ENCODE data around the gene CMIP. TPM values are rescaled to one million over a fixed set of nuclear protein-coding genes. Genes with fewer than 3 reads are reported as not detected.
"Not testable (repeated sequence)": the region's sequence is repeated elsewhere in the genome, so short reads cannot be mapped to it uniquely, and the experiment has no call there.

The CMIP gene
- total RNA-seq, result 72.7 TPM

DNA sequence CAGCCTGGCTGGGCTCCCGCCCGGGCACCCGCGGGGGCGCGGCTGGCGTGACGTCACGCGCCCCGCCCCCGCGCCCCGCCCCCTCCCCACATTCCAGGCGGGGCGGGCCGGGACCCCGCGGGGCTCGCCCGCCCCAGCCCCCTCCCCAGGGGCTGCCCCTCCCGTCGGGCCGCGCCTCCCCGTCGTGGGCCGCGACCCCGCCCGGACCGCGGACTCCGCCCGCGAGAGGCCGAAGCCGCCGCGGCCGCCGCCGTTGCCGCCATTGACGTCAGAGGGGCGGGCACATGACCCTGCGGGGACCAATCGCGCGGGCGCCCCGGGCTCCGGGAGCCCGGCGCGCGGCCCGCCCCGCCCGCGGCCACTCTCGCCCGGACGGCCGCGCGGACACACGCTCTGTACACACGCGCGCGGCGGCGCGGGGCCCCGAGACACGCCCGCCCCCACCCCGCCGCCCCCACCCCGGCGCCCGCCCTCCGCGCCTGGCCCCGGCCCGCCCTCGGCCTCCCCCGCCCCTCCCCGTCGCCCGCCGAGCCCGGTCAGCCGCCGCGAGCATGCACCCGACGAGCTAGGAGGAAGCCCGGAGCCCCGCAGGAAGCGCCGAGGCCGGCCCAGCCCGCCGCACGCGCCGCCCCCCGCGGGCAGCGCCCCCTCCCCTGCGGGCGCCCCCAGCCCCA is at the start of gene CMIP:
Gene CMIP, plus strand, starts transcription at position 361 of the 674 bp plus-strand sequence.
- ATAC-seq (peak; percentile 79), DNase-seq (ENCODE audit: low spot score) (peak; percentile 94)
- intact Hi-C loops (cut with DNase I), result no loop called here

DNA sequence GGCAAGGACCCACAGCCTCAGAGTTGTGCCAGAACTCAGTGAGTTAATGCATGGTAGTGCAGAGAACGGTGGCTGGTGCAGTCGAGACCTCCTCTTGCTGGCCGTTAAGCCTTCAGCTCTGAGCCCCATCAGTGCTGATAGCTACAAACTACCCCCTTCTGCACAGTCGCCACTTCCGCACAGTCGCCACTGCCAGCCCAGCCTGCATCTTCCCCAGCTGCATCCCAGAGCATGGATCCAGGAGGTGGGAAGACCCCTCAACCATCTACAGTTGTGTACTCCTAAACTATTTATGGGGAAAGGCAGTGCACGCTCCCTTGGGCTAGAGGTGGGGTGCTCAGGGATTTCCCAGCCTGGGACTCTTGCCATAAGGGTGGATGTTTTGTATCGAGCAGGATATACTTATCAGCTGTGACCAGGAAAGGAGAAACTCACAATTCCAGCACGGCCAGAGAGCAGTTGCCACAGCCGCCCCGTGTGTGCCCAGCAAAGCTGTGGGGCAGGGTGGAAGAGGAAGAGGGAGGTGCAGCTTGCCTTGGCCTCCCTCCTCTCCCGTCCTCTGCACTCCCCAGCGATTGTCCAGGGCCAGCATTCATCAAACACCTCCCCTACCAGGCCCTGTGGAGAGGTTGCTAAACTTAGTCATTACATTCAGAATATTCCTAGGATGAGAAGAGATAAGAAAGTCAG is 49.5 kb upstream of the CMIP start:
- intact Hi-C loops (cut with DNase I), result no loop called here
- ATAC-seq, result peak; percentile 20
- no peak for DNase-seq (ENCODE audit: low spot score)

DNA sequence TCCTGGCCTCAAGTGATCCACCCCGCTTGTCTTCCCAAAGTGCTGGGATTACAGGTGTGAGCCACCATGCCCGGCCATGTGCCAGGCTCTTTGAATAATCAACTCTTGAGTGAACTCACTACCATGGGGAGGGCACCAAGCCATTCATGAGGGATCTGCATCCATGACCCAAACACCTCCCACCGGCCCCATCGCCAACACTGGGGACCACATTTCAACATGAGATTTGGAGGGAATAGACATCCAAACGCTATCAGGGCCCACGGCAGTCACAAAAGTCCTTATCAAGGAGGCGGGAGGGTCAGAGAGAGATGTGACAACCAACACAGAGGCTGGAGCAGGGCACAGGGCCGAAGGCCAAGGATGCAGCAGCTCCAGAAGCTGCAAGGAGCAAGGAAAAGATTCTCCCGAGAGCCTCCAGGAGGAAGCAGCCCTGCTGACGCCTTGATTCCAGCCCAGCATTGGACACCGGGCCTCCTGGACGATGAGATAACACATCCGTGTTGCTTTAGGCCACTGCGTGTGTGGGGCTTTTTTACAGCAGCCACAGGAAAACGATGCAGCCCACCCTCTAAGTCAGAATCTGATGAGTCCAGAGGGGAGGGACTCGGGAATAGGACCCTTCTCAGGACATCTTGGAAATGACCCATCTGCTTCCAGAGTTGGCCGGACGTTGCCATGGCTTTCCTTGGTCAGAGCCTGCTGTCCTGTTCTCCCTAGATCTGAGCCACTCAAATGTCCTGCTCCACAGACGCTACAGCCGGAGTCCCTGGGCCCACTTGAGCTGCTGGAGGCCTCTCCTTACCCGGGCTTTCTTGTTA is 47.3 kb upstream of the CMIP start:
- DNase-seq (ENCODE audit: low spot score) (peak; percentile 19), ATAC-seq (no peak)
- intact Hi-C loops (cut with DNase I), result no loop called here

DNA sequence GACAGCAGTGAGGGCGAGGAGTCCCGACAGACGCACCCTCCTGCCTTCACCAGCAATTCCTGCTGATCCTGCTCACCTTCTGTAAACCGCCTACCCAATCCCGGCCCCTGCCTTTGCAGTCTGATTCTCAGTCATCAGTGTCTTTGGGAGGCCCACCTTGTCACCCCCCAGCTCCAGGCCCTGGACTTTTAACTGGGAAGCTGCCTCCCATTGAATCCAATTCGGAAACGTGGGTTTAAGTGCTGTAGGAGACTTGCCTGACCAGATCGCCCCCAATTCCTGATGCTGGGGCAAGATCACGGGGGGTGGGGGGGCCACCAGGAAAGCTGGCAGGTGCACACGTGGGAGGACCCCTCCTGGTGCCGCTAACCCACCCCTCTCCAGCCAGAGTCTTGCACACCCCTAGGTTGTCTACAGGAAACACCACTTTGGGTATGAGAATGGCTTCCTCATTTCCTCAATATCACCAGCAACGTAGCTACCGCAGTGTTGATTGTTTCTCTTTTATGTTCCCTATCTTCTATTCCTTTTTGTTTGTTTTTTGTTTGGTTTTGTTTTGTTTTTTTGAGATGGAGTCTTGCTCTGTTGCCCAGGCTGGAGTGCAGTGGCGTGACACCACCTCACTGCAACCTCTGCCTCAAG is 46.6 kb upstream of the CMIP start:
- intact Hi-C loops (cut with DNase I), result no loop called here
- DNase-seq (ENCODE audit: low spot score) (peak; percentile 50), ATAC-seq (no peak)

DNA sequence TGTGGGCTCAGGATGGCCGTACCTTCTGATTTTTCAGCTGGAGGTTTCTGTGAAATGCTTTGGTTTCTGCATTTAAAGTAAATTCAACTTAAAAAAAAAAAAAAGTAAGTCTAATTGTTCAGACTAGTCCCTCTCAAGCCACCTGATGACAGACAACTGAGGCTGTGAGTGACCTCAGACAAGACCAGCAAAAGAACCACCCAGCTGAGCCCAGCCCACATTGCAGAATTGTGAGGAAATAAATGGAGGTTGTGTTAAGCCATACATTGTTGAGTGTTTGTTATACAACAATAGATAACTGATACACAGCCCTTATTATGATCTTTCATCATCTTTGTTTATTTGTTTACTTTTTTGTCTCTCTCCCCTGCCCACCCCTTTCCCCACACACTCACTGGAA is 44.7 kb upstream of the CMIP start:
- no peak for DNase-seq (ENCODE audit: low spot score)
- ATAC-seq, result no peak
- intact Hi-C loops (cut with DNase I), result loop anchor here (5.0 kb wide), 1 partner anchor 322 kb away; no protein-coding TSS in a partner anchor

DNA sequence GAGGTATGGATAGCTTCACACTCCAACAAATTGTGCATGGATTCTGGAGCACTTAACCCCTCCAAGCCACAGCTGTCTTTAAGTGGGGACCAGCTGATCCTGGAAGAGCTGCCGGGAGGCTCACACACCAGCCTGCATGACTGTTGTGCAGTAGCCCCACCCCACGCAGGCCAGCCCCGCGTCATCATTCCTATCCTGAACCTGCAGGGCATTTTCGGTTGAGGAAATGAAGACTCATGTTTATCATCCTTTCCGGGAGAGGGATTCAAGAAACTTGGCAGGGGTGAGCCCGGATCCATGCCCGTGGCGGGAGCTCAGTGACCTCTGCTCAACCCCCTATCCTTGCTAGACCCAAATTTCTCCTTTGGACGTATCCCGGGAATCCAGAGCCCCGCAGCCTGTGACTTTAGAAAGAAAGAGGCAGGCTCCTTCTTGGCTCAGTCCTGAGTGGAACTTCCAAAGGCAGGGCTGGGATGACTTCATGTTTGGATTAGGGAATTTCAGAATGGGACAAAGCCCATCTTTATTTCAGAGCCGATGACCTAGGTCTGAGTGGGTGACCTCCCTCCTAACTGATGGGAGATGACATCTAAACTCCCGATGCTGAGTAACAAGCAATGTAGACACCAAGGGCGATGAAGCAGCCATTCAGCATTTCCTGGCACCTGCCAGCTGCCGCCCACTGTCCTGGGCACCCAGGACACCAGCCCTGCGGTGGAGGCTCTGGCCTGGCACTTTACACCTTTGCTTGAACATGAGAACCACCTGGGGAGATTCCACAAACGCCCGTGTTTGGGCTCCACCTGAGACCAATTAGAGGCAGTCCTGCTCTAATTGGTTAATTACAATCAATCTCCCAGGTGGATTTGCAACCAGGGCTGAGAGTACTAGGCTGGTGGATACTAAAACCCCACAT is 43.3 kb upstream of the CMIP start:
- ATAC-seq (no peak), DNase-seq (ENCODE audit: low spot score) (peak; percentile 60)
- intact Hi-C loops (cut with DNase I), result loop anchor here (5.0 kb wide), 1 partner anchor 321 kb away; no protein-coding TSS in a partner anchor

DNA sequence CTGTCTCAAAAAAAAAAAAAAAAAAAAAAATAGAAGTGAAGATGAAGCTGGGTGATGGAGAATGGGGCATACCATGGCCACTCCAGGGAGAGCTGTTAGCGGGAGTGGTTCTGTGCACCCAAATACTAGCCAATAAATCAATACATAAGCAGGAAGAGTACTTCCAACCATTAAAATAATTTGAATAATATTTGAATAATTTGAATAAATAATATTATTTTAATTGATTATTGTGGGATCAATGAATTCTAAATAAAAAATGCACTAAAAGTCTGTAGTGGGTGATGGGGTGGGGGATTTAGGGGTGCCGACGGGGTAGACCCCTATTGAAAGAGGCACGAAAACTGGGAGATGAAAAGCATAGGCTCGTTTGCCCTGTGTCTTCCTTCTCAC is 41.4 kb upstream of the CMIP start:
- intact Hi-C loops (cut with DNase I), result loop anchor here (5.0 kb wide), 1 partner anchor 319 kb away; no protein-coding TSS in a partner anchor
- ATAC-seq, result no peak
- no peak for DNase-seq (ENCODE audit: low spot score)

DNA sequence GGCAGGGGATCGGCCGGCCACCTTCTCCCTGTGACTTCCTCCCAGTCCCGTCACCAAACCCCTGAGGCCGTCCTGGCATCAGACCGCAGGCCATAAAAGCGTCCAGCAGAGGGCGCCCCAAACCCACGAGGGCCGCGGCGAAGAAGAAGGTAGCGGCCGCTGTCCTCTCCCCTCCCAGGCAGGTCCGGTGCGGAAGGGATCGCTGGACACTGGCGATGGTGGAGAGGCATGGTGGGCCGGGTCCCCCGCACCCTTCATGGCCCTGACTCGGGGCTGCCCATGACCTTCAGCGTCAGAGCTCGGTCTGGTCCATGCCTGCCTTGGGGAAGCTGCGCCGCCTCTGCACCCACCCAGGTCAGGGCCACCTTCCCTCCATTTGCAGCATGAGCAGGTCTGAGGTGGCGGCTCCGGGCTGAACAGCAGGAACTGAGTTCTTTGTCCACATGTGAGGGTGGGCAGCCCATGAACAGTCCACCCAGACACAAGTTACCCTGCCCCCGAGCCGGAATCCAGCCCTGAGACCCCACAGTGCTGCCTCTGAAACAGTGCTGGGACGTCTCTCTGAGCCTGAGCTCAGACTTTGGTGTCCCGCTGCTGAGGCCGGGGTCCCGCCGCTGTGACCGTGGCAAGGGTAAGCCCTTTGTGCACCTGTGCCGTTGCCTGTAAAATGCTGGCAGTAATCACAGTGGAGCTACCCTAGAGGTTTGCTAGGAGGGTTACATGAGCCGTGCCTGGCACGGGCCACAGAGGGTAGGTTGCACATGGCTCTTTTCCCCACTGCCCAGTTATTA is 40.8 kb upstream of the CMIP start:
- peak; percentile 94 for DNase-seq (ENCODE audit: low spot score)
- intact Hi-C loops (cut with DNase I), result loop anchor here (5.0 kb wide), 1 partner anchor 319 kb away; no protein-coding TSS in a partner anchor

DNA sequence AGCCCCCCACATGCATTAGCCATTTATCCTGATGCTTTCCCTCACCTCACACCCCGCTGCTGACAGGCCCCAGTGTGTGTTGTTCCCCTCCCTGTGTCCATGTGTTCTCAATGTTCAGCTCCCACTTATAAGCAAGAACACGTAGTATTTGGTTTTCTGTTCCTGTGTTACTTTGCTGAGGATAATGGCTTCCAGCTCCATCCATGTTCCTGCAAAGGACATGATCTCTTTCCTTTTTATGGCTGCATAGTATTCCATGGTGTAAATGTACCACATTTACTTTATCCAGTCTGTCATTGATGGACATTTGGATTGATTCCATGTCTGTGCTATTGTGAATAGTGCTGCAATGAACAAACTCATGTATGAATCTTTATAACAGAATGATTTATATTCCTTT is 39.6 kb upstream of the CMIP start:
- ATAC-seq; intact Hi-C loops (cut with DNase I); DNase-seq (ENCODE audit: low spot score): not testable (repeated sequence)

More for the DNA sequence above, 40.8 kb upstream of the CMIP start:
- ATAC-seq, result peak; percentile 95

DNA sequence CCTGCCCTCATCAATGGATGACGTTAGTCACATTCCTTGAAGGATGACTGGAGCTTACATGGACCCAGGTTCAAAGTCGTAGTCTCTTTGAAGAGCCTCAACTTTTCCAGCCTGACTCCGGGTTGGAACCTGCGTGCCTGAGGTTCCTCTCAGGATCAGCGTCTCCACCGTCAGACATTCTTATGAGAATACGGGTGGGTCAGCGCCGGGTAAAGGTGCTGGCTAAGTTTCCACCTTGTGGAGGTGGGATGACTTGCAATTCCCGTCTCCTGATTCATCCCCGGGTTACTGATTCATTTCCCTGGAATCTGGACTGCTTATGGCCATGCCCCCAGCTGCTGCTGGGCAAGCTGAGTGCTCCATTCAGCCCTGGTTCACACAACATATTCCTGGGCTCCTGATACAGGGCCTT is 38.9 kb upstream of the CMIP start:
- intact Hi-C loops (cut with DNase I), result no loop called here
- no peak for DNase-seq (ENCODE audit: low spot score)
- ATAC-seq, result no peak

DNA sequence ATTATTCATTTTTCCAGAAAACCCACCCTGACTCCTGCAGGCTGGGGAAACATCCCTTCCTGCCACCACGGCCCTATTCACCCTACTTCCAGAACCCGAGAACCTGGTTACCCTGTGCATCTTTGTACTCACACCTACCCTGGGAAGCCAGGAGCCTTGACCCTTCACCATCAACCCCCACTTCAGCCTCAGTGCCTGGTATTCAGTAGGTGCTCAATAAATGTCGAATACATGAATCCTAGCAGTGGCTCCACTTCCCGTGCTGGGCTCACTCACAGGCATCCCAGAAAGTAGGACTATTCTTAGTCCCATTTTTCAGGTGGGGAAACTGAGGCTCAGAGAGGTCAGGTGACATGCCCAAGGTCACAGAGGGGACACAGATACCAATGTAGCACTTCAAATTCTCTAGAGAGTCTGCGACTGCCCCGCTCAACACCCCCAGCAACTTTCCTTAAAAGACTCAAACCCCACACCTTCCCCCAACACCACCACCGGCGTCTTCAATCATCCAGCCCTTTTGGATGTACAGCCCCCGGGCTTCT is 36.1 kb upstream of the CMIP start:
- ATAC-seq (no peak), DNase-seq (ENCODE audit: low spot score) (no peak)
- intact Hi-C loops (cut with DNase I), result no loop called here

DNA sequence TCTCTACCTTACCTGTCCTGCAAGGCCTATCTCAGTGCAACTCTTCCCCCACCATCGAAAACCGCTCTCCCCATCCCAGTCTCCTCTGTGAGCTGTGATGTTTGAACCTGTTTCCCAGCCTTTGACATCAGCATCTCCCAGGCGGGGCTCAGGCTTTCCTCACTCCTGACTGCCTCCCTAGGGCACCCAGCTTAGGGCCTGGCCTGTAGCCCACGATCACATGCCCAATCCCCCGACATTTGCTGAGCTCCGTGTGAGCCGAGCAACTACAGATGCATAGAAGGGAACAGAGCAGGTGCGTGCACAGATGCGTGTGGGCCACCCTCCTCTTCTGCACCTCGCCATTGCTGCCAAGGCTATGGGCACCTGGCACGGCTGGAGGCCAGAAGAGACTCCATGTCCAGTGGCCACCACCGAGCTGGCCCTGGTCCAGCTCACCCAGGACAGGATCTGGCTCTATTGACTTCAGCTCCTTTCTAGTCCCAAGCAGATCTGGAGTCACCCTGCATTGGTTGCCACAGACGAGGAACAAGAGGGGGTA is 35.5 kb upstream of the CMIP start:
- intact Hi-C loops (cut with DNase I), result no loop called here
- no peak for DNase-seq (ENCODE audit: low spot score)
- peak; percentile 24 for ATAC-seq

DNA sequence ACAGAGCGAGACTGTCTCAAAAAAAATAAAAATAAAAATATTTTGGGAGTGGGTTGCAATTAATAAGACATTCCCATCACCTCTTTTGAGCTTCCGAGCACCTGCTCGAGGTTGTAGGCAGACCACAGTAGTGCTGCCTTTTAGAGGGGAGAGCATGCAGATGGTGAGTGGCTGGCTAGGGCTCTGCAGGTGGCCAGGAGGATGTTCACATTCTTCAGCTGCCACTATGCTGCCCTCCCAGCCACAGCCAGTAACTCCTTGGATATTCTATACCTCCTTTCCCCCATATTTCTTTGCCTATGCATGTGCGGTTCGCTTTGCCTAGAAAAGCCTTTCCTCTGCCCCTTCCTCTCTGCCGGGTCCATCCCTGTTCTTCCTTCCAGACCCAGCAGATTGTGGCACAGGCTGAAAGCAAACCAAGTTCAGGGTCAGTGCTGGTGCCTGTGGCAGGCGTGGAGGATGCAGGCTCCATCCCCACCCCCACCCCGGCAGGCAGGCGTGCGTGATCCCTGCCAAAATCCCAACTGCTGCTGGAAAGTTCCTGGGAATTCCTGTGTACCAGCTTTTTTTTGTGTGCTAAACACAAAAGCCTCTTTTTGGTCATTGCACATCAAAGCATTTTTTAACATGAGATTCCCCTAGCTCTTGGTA is 33.8 kb upstream of the CMIP start:
- intact Hi-C loops (cut with DNase I), result no loop called here
- ATAC-seq, result no peak

DNA sequence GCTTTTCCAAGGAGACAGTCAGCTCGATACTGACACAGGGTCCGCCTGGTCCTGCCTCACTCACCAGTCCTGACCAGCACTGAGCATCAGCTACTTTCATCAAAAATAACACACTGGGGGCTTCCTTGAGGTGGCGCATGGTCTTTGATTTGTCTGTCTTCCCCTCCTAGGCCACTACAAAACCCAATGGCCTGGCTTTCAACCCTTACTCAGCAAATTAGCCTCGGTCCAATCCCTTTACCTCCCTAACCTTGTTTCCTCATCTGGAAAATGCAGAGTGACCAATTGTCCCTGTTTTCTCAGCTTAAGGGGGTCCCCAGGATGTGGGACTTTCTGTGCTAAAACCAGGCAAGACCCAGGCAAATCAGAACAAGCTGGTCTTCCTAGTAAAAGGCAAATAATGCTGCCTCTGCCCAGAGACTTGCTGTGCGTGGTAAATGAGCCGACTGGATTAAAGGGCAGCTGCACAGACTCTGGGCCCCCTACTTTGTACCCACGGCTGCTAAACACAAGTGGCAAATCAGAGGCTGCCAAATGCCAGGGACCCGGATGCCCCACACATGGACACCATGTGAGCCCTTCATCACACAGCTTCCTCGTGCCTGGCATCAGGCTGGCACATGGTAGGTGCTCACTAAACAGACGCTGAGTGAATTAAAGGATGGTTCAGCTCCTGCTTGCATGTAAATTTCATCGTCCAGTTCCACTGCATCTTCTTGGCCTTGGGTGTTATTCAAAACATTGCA is 31.2 kb upstream of the CMIP start:
- no peak for ATAC-seq
- intact Hi-C loops (cut with DNase I), result no loop called here
- no peak for DNase-seq (ENCODE audit: low spot score)

More for the DNA sequence above, 33.8 kb upstream of the CMIP start:
- DNase-seq (ENCODE audit: low spot score), result no peak

DNA sequence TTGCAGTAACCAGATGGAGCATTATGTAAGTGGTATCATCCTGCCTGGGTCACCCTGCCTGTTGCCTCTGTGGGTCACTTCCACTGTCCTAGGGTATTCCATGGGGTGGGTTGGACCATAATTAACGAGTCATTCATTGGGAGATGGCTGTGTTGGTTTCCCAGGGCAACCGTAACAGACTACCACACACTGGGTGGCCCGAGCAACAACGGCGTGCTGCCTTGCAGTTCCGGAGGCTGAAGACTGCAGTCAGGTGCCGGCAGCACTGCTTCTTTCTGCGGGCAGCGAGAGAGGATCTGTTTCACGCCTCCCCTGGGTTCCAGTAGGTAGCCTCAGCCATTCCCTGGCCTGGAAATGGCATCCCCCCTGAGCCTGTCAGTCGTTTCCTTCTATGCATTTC is 28.9 kb upstream of the CMIP start:
- intact Hi-C loops (cut with DNase I), result no loop called here
- ATAC-seq, result no peak
- DNase-seq (ENCODE audit: low spot score), result no peak

DNA sequence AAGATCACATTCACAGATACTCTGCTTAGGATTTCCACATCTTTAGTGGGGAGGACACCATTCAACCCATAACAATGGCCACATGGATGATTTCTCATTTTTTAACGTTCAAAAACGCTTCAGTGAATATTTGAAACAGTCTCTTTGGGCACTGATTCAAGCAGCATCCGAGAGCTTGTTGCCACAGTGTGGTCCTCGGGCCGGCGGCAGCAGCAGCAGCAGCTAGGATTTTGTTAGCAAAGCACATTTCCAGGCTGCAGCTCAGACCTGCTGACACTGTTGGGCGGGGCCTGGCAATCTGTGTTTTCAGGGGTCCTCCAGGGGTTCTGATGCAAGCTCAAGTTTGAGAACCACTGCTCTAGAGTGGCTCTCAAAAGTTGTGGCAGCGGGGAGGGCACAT is 27.9 kb upstream of the CMIP start:
- ATAC-seq (no peak), DNase-seq (ENCODE audit: low spot score) (no peak)
- intact Hi-C loops (cut with DNase I), result no loop called here
